ENCODE measurements around the gene MYL7. TPM values are rescaled to one million over a fixed set of nuclear protein-coding genes. Genes with fewer than 3 reads are reported as not detected.

The MYL7 gene
- polyA plus RNA-seq, 3 donors, result not detected

DNA sequence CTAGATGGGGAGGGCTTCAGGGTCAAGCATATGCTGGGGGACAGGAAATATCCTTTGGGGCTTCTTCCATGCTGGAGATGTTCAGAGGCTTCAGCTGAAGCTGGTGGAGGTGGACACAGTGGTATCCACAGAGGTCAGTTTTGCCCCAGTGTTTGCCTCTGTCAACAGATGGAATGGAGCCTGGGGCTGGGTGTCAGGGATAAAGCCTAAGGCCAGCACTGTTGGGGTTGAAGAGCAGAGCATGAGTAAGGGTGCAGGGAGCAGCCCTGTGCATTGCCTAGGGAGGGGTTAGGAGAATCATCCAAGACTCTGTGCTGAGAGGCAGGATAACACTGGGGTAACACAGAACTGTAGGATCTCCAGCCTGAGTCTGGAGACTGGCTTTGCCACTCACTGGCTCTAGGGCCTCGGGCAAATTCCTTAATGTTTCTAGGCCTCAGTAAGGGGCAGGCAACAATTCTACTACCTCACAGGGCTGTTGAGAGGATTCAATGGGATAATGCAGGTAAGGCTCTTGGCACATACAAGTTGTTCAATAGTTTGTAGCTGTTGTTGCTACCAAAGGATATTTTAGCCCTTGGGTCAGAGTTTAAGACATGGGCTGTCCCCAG, 21.8 kb upstream of the MYL7 start:
- H3K36me3 ChIP-seq (replicated peaks in 1 of 2; ENCODE audit: control insufficient read depth in 1 of 2, insufficient read depth in 2 of 2, low read length in 2 of 2), result no peaks in the 10 kb centered on the region
- no peak overlapping the region for H3K27ac ChIP-seq (ENCODE audit: low read depth in 1 of 2, low read length in 2 of 2)
- H3K4me1 ChIP-seq (ENCODE audit: control insufficient read depth in 1 of 2, insufficient read depth in 2 of 2, low read length in 2 of 2), result no peaks in the 10 kb centered on the region
- no CpG with 5 or more reads among the region's 1 CpG for WGBS (ENCODE audit: insufficient coverage)
- no peak overlapping the region for H3K9ac ChIP-seq (ENCODE audit: insufficient read depth, low read length, poor library complexity, severe bottlenecking)
- H3K4me2 ChIP-seq (replicated peaks; ENCODE audit: extremely low read depth, low read length, poor library complexity, severe bottlenecking), result no peak overlapping the region
- H3K4me1 Mint-ChIP-seq, result peaks cover 2% of the 10 kb centered on the region
- H3K79me2 ChIP-seq (ENCODE audit: insufficient read depth, low read length), result no peaks in the 10 kb centered on the region
- H3K9me3 Mint-ChIP-seq, result peaks cover 0 to 9% (median 4%) of the 10 kb centered on the region in 7 donors
- DNase-seq, result no peak
- peaks cover 5 to 8% (median 7%) of the 10 kb centered on the region in 3 donors for H3K27me3 Mint-ChIP-seq (ENCODE audit: low read depth in 3 of 3)
- H3K27ac Mint-ChIP-seq, result no peak overlapping the region
- H3K9me3 ChIP-seq (replicated peaks in 1 of 2; ENCODE audit: control insufficient read depth in 1 of 2, insufficient read depth in 1 of 2, low read length in 2 of 2), result peaks cover 0 to 3% of the 10 kb centered on the region in 2 donors
- H3K4me3 Mint-ChIP-seq, result no peak overlapping the region
- no peak overlapping the region for H3K4me3 ChIP-seq (replicated peaks in 1 of 3; ENCODE audit: low read depth in 2 of 3, low read length in 3 of 3)
- no peaks in the 10 kb centered on the region for H3K27me3 ChIP-seq (ENCODE audit: control insufficient read depth in 2 of 2, insufficient read depth in 2 of 2, low read length in 2 of 2)
- intact Hi-C loops (cut with micrococcal nuclease), result no loop called here
- TF ChIP-seq, protein P1, sequence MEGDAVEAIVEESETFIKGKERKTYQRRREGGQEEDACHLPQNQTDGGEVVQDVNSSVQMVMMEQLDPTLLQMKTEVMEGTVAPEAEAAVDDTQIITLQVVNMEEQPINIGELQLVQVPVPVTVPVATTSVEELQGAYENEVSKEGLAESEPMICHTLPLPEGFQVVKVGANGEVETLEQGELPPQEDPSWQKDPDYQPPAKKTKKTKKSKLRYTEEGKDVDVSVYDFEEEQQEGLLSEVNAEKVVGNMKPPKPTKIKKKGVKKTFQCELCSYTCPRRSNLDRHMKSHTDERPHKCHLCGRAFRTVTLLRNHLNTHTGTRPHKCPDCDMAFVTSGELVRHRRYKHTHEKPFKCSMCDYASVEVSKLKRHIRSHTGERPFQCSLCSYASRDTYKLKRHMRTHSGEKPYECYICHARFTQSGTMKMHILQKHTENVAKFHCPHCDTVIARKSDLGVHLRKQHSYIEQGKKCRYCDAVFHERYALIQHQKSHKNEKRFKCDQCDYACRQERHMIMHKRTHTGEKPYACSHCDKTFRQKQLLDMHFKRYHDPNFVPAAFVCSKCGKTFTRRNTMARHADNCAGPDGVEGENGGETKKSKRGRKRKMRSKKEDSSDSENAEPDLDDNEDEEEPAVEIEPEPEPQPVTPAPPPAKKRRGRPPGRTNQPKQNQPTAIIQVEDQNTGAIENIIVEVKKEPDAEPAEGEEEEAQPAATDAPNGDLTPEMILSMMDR (IDR thresholded peaks at IDR 0.05), result no peak
- H3K36me3 Mint-ChIP-seq, result no peaks in the 10 kb centered on the region
- H4K20me1 ChIP-seq (ENCODE audit: insufficient read depth, low read length), result no peaks in the 10 kb centered on the region
- H2AFZ ChIP-seq (ENCODE audit: insufficient read depth, low read depth, low read length, poor library complexity, severe bottlenecking), result no peak overlapping the region

DNA sequence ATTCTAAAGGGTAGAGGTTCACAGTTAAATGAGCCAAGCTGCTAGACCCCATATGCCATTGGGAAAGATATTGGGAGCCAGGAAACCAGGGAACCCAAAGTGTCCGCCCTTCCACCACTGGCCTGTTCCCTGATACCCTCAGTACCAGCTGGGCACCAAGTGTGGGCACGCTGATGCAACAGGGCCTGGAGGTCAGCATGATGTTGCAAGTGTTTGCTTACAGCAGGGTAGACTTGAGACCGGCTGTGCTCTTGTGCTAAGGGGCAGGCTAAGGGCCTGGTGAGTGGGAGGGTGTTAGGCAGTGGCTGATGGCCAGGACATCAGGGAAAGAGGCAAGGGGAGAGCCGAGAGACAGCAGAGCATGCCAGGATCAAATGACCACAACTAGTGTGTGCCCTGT, 21.0 kb upstream of the MYL7 start:
- no peak overlapping the region for H3K9ac ChIP-seq (ENCODE audit: insufficient read depth, low read length, poor library complexity, severe bottlenecking)
- H3K4me1 ChIP-seq (ENCODE audit: control insufficient read depth in 1 of 2, insufficient read depth in 2 of 2, low read length in 2 of 2), result no peaks in the 10 kb centered on the region
- Mint-ChIP-seq H3K4me3 (no peak overlapping the region), H3K9me3 (peaks cover 0 to 9% (median 4%) of the 10 kb centered on the region in 7 donors), H3K4me1 (no peaks in the 10 kb centered on the region), H3K27ac (no peak overlapping the region), H3K27me3 (ENCODE audit: low read depth in 3 of 3) (peaks cover 5 to 8% (median 7%) of the 10 kb centered on the region in 3 donors), H3K36me3 (no peaks in the 10 kb centered on the region)
- TF ChIP-seq, protein P1 (IDR thresholded peaks at IDR 0.05), result no peak
- WGBS (ENCODE audit: insufficient coverage), result 98% methylated on average over 4 of the region's 4 CpGs
- no peak overlapping the region for H3K4me3 ChIP-seq (replicated peaks in 1 of 3; ENCODE audit: low read depth in 2 of 3, low read length in 3 of 3)
- H3K9me3 ChIP-seq (replicated peaks in 1 of 2; ENCODE audit: control insufficient read depth in 1 of 2, insufficient read depth in 1 of 2, low read length in 2 of 2), result peaks cover 0 to 3% of the 10 kb centered on the region in 2 donors
- H4K20me1 ChIP-seq (ENCODE audit: insufficient read depth, low read length), result no peaks in the 10 kb centered on the region
- H2AFZ ChIP-seq (ENCODE audit: insufficient read depth, low read depth, low read length, poor library complexity, severe bottlenecking), result no peak overlapping the region
- H3K4me2 ChIP-seq (replicated peaks; ENCODE audit: extremely low read depth, low read length, poor library complexity, severe bottlenecking), result no peak overlapping the region
- H3K79me2 ChIP-seq (ENCODE audit: insufficient read depth, low read length), result no peaks in the 10 kb centered on the region
- H3K27ac ChIP-seq (ENCODE audit: low read depth in 1 of 2, low read length in 2 of 2), result no peak overlapping the region
- intact Hi-C loops (cut with micrococcal nuclease), result no loop called here
- DNase-seq, result no peak
- H3K27me3 ChIP-seq (ENCODE audit: control insufficient read depth in 2 of 2, insufficient read depth in 2 of 2, low read length in 2 of 2), result no peaks in the 10 kb centered on the region
- H3K36me3 ChIP-seq (replicated peaks in 1 of 2; ENCODE audit: control insufficient read depth in 1 of 2, insufficient read depth in 2 of 2, low read length in 2 of 2), result no peaks in the 10 kb centered on the region
